Measurements from ENCODE around the gene DHRS13.

- no peak for TF ChIP-seq POLR2A (IDR thresholded peaks at IDR 0.05)
- TF ChIP-seq, protein P1, sequence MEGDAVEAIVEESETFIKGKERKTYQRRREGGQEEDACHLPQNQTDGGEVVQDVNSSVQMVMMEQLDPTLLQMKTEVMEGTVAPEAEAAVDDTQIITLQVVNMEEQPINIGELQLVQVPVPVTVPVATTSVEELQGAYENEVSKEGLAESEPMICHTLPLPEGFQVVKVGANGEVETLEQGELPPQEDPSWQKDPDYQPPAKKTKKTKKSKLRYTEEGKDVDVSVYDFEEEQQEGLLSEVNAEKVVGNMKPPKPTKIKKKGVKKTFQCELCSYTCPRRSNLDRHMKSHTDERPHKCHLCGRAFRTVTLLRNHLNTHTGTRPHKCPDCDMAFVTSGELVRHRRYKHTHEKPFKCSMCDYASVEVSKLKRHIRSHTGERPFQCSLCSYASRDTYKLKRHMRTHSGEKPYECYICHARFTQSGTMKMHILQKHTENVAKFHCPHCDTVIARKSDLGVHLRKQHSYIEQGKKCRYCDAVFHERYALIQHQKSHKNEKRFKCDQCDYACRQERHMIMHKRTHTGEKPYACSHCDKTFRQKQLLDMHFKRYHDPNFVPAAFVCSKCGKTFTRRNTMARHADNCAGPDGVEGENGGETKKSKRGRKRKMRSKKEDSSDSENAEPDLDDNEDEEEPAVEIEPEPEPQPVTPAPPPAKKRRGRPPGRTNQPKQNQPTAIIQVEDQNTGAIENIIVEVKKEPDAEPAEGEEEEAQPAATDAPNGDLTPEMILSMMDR (IDR thresholded peaks at IDR 0.05): no peak
These were observed 23.5 kb upstream of the DHRS13 start for GRCh38 chr17:28926366-28926765.

Measured in ovary (tissue), 3 donors.